UCSD-AML1 (cell line): ENCODE results near the gene CEL.
A peak's percentile ranks its signal among the peaks of the same experiment; 100 is the strongest.

ENCODE experiments used
- DNase-seq: peaks from one replicate; lab custom pipeline; 2025; ENCODE audit not compliant: unreplicated experiment; lab: John Stamatoyannopoulos, UW

Gene CEL

DNA sequence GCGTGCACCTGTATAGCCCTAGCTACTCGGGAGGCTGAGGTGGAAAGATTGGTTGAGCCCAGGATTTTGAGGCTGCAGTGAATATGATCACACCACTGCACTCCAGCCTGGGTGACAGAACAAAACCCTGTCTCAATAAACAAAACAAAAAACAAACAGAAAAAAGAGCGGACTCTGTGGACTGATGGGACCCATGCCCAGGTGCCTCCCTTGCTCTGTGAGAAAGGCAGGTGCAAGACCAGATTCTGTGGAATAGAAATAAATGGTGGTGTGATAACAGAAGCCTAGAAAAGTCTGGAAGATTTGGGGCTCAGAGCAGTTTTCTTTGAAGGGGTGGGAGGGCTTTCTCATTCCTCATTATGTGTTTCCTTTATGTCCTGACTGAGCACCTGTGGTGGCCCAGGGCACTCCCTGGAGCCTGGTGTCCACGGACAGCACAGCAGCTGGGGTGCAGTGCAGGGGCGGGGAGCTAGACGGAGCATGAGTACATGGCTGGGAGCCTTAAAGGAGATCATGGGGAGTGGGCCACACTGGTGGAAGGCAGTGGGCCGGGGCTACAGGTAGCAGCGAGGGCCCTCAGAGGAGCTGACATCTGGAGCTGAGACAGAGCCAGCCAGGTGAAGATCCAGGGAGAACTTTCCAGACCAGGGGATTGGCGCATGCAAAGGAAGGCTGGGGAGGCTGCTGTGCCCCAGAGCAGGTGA lies 15.4 kb upstream of the CEL start:
- no peak for DNase-seq

GRCh38 chr9:133046900-133047295 lies 14.9 kb upstream of the CEL start:
- DNase-seq, result no peak

DNA sequence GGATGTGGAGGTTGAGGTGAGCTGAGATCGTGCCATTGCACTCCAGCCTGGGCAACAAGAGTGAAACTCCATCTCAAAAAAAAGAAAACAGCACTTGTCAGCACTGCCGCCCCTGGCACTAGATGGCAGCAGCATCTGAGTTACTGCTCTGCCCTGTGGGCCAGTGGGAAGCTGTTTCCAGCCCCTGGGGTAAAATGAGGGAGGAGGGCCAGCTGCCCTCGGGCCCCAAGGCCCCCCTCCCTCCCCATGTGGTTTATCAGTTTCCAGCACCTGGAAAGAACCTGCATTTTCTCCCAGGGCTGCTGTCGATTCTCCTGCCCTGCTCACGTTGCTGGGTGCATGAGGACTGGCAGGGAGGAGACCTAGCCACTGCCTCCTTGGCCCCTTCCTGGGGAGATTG lies 13.2 kb upstream of the CEL start:
- peak; percentile 61 for DNase-seq

DNA sequence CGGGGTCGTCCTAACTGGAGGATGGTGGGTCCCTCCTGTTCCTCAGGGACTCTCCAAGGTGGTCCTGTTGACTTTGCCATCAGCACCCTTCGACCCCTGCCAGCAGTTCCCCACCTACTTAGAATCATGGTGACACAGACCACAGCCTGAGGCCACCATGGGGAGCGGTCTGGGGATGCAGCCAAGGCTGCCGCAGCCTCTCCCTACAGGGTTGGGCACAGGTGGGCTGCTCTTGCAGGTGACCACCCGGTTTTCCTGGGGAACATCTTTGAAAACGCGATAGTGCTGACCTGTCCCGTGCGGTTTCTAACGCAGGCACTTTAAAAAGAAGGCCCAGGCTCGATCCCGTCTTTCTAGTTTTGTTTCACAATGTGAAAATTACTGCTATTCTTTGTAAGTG lies 12.7 kb upstream of the CEL start:
- DNase-seq, result no peak

GRCh38 chr9:133050142-133050541 lies 11.6 kb upstream of the CEL start:
- DNase-seq, result no peak

DNA sequence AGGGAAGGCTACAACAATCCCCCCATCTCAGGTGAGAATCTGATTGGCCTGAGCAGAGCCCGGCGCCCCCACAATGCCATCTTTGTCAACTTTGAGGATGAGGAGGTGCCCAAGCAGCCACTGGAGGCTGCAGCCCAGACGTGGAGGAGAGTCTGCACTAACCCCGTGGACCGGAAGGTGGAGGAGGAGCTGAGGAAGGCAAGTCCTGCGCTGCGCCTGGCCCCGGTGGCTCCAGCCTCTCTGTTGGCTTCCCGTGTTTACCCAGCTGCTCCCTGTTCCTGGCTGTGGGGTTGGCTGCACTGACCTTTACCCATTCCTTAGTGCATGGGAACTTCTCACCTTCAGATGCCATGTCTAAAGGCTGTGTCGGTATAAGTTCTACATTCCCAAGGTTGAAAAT lies 11.0 kb upstream of the CEL start:
- DNase-seq, result peak; percentile 39

- DNase-seq, result no peak
Measured at GRCh38 chr9:133051281-133051900, 10.4 kb upstream of the CEL start.

- no peak for DNase-seq
Measured at GRCh38 chr9:133051966-133052539, 9.7 kb upstream of the CEL start.

DNA sequence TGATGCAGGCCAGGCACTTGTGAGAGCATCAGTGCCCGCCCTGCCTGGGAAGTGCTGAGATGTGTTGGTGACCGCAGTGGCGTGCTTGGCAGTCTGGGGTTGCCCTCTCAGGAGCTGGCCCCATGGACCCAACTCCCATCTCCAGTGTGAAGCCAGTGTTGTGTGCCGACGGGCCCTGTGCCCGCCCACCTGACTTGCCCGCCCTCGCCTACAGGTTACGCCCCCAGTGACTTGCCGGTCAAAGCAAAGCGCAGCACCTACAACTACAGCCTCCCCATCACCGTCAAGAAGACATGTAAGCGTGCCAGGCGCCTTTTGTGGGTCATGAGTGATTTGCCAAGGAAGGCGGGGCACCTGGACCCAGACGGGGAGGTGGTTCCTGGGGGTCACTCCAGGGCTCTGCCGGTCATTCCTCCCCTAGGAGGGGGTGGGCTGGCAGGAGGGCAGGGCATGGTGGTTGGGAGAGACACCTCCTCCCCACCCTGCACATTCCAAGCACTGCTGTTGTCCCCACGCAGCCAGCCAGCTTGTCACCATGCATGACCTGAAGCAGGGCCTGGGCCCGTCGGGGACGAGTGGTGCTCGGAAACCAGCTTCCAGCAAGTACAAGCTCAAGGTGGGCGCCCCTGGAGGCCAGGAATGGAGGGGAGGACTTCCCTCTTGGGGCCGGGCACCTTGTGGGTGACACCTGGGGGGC lies 7.4 kb upstream of the CEL start:
- DNase-seq, result no peak

GRCh38 chr9:133054966-133055365 lies 6.8 kb upstream of the CEL start:
- no peak for DNase-seq

DNA sequence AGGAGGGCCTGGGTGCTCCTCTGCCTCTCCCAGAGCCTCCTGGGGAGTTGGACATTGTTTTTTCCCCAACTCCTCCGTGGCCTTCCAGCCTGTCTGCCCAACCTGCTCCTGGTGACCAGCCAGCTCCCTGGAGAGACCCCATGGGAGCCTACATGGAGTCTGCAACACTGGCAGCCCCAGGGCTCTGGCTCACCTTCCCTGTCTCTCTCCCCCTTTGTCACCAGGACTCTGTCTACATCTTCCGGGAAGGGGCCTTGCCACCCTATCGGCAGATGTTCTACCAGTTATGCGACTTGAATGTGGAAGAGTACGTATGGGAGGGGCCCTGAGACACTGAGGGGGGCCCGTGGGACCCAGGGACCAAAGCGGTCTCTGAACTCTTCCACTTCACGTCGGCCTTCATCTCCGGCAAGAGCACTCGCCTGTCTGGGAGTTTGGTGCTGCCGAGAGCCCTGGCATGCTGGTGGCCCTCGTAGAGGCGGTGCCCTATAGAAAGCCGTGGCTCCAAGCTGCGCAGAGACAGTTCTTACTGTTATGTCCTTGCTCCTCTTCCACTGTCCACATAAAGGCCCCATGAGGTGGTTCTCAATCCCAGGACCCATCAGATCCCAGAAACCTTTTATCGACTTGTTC lies 5.9 kb upstream of the CEL start:
- DNase-seq, result no peak

GRCh38 chr9:133056533-133056932 lies 5.2 kb upstream of the CEL start:
- no peak for DNase-seq

GRCh38 chr9:133057006-133057405 lies 4.8 kb upstream of the CEL start:
- no peak for DNase-seq

DNA sequence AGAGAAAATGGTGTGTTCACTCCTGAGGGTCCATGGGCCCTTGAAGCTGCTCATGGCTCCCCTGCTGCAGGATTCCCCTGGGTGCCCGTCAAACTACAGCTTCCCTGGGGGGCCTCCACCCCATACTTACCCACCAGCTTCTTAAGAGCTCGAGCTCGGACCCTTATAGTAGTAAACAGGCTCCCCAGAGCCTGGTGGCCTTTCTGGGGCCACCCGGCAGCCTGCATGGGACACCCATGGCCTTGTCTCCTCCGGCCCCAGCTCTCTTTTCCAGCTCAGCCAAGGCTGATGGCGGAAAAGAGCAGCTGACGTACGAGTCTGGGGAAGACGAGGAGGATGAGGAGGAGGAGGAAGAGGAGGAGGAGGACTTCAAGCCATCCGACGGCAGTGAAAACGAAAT lies 4.2 kb upstream of the CEL start:
- DNase-seq, result no peak

GRCh38 chr9:133058071-133058470 lies 3.7 kb upstream of the CEL start:
- no peak for DNase-seq

DNA sequence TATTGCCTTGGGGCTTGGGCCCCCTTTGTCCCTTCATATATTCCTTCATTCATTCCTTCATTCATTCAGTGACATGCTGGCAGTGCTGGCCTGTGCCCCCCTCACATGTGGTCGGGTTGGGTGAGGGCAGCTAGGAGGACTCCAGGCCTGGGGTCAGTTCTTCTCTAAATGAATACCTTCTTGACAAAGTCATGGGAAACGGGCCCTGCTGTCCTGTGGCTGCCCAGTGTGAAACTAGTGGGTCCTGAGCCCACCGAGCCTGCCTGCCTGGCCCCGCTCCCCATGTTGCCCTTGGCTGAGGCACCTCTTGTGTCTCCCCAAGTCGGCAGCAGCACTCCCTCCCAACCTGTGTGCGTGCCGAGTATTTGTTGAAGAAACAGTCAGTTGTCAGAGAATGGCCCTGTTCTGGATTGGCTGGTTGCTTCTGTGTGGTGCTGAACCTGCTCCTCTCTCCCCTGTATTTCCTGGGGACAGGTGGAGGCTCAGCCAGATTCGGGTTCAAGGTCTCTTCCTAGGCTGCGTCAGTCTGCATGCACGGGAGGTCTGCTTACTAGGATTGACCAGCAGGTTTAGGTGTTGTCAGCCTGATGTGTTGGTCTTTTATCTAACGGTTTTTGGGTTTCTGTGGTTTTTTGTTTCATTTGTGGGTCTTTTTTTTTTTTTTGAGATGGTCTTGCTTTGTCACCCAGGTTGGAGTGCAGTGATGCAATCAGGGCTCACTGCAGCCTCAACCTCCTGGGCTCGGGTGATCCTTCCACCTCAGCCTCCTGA lies 3.0 kb upstream of the CEL start:
- DNase-seq, result no peak

GRCh38 chr9:133059623-133060022 lies 2.2 kb upstream of the CEL start:
- DNase-seq, result peak; percentile 47

DNA sequence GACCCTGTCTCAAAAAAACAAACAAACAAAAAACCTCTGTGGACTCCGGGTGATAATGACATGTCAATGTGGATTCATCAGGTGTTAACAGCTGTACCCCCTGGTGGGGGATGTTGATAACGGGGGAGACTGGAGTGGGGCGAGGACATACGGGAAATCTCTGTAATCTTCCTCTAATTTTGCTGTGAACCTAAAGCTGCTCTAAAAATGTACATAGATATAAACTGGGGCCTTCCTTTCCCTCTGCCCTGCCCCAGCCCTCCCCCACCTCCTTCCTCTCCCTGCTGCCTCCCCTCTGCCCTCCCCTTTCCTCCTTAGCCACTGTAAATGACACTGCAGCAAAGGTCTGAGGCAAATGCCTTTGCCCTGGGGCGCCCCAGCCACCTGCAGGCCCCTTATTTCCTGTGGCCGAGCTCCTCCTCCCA lies 1.4 kb upstream of the CEL start:
- peak; percentile 62 for DNase-seq

DNA sequence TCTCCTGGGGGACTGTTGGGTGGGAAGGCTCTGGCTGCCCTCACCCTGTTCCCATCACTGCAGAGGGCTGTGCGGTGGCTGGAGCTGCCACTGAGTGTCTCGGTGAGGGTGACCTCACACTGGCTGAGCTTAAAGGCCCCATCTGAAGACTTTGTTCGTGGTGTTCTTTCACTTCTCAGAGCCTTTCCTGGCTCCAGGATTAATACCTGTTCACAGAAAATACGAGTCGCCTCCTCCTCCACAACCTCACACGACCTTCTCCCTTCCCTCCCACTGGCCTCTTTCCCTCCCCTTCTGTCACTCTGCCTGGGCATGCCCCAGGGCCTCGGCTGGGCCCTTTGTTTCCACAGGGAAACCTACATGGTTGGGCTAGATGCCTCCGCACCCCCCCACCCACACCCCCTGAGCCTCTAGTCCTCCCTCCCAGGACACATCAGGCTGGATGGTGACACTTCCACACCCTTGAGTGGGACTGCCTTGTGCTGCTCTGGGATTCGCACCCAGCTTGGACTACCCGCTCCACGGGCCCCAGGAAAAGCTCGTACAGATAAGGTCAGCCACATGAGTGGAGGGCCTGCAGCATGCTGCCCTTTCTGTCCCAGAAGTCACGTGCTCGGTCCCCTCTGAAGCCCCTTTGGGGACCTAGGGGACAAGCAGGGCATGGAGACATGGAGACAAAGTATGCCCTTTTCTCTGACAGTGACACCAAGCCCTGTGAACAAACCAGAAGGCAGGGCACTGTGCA lies 590 bp upstream of the CEL start:
- peak; percentile 54 for DNase-seq

GRCh38 chr9:133062569-133062968 lies 788 bp downstream of the CEL start:
- peak; percentile 26 for DNase-seq
